B cell (primary cell): Measurements from ENCODE around the gene SLC16A10. TPM values are rescaled to one million over a fixed set of nuclear protein-coding genes. Genes with fewer than 3 reads are reported as not detected.

Experiments
- ATAC-seq: fragments of 200-7000 bp; cut with Tn5 transposase; one replicate; pipeline ENCODE4 v1.10.0; 2021; ENCODE audit warnings: low read depth, mild to moderate bottlenecking, moderate number of reproducible peaks, moderate library complexity
- CTCF ChIA-PET: fragments of 350-600 bp; sonication (Branson Sonifier 250); formaldehyde crosslinking; loops from one replicate; lab custom pipeline; 2021; ENCODE audit warnings: antibody characterized with exemption, inconsistent platforms; lab: Charles Lee
- POLR2A ChIA-PET: fragments of 350-600 bp; sonication (Branson Sonifier 250); formaldehyde crosslinking; loops from one replicate; lab custom pipeline; 2021; ENCODE audit warnings: antibody characterized with exemption; lab: Charles Lee
- DNase-seq: peaks from one replicate; pipeline ENCODE4 v3.0.0; 2013
- H2AFZ ChIP-seq: 2 replicates; pipeline ENCODE4 v1.6.1; 2012; ENCODE audit warnings: mild to moderate bottlenecking, low read depth, low read length; ENCODE audit not compliant: insufficient read depth, poor library complexity, severe bottlenecking
- H3K27ac ChIP-seq, 2 donors: 1 replicate in 1 of 2; 2 replicates in 1 of 2; pipeline ENCODE4 v1.5.1; 2012 to 2013; ENCODE audit warnings: low read length in 2 of 2, mild to moderate bottlenecking in 2 of 2, moderate library complexity in 1 of 2
- H3K27me3 ChIP-seq, 4 experiments: fragments of 200-600 bp in 1 of 4; sonication (generic) in 1 of 4; replicated peaks in 1 of 4; 1 replicate in 2 of 4; 2 replicates in 2 of 4; pipeline versions ENCODE4 v1.6.1 to v1.7.0; 2013 to 2016; ENCODE audit warnings: low read length in 3 of 4, mild to moderate bottlenecking in 2 of 4, mixed read lengths in 1 of 4, moderate library complexity in 1 of 4; ENCODE audit not compliant: insufficient read depth in 4 of 4, control insufficient read depth in 3 of 4; ENCODE audit errors: control extremely low read depth in 1 of 4
- H3K36me3 ChIP-seq, 2 experiments: replicated peaks in 1 of 2; 1 replicate in 1 of 2; 2 replicates in 1 of 2; pipeline versions ENCODE4 v1.6.1 to v1.7.1; 2013; ENCODE audit warnings: low read length in 1 of 2; ENCODE audit not compliant: insufficient read depth in 2 of 2, control insufficient read depth in 1 of 2; ENCODE audit errors: control extremely low read depth in 1 of 2, extremely low read depth in 1 of 2
- H3K4me1 ChIP-seq, 2 donors: fragments of 200-600 bp in 1 of 2; sonication (generic) in 1 of 2; 1 replicate in 1 of 2; 2 replicates in 1 of 2; pipeline versions ENCODE4 v1.5.1 to v1.6.1; 2013 to 2017; ENCODE audit warnings: low read length in 2 of 2; ENCODE audit not compliant: control insufficient read depth in 2 of 2, insufficient read depth in 2 of 2
- H3K4me2 ChIP-seq: replicated peaks from 2 replicates; pipeline ENCODE3; 2012; ENCODE audit warnings: mild to moderate bottlenecking, low read depth, low read length; ENCODE audit not compliant: poor library complexity, severe bottlenecking
- H3K4me3 ChIP-seq, 5 experiments: fragments of 200-600 bp in 1 of 5; sonication (generic) in 1 of 5; 1 replicate in 3 of 5; 2 replicates in 2 of 5; pipeline versions ENCODE4 v1.5.1 to v1.7.0; 2011 to 2016; ENCODE audit warnings: low read length in 4 of 5, mild to moderate bottlenecking in 4 of 5, low read depth in 2 of 5, control low read depth in 1 of 5, moderate library complexity in 1 of 5; ENCODE audit not compliant: insufficient read depth in 1 of 5; ENCODE audit errors: control extremely low read depth in 1 of 5, extremely low read depth in 1 of 5
- H3K79me2 ChIP-seq: fragments of 200-600 bp; sonication (generic); one replicate; pipeline ENCODE4 v1.6.0; 2016; ENCODE audit warnings: low read length; ENCODE audit not compliant: control insufficient read depth, insufficient read depth
- H3K9ac ChIP-seq: fragments of 200-600 bp; sonication (generic); 2 replicates; pipeline ENCODE4 v1.6.1; 2017; ENCODE audit warnings: mild to moderate bottlenecking, low read length, moderate library complexity
- H3K9me3 ChIP-seq, 3 donors: one replicate each; pipeline versions ENCODE4 v1.6.1 to v1.7.1; 2013; ENCODE audit warnings: low read length in 2 of 3; ENCODE audit not compliant: control insufficient read depth in 2 of 3, insufficient read depth in 1 of 3; ENCODE audit errors: control extremely low read depth in 1 of 3
- H4K20me1 ChIP-seq: 2 replicates; pipeline ENCODE4 v1.6.0; 2012; ENCODE audit warnings: mild to moderate bottlenecking, low read length; ENCODE audit not compliant: insufficient read depth, control insufficient read depth, poor library complexity, severe bottlenecking
- H3K27ac Mint-ChIP-seq: one replicate; pipeline ENCODE4 v1.8.0; 2021; ENCODE audit warnings: mixed read lengths
- H3K27me3 Mint-ChIP-seq: one replicate; pipeline ENCODE4 v1.8.0; 2021; ENCODE audit warnings: mixed read lengths
- H3K4me1 Mint-ChIP-seq: one replicate; pipeline ENCODE4 v1.8.0; 2021; ENCODE audit warnings: mixed read lengths
- H3K4me3 Mint-ChIP-seq: one replicate; pipeline ENCODE4 v1.8.0; 2021; ENCODE audit warnings: mixed read lengths
- H3K9me3 Mint-ChIP-seq: one replicate; pipeline ENCODE4 v1.8.0; 2022; ENCODE audit warnings: mixed read lengths; ENCODE audit not compliant: insufficient read depth
- EZH2 ChIP-seq: IDR thresholded peaks from 2 replicates; pipeline ENCODE4 v1.6.1; 2012; ENCODE audit warnings: borderline replicate concordance, low read depth, mild to moderate bottlenecking, moderate library complexity, low read length; ENCODE audit not compliant: insufficient read depth, poor library complexity, severe bottlenecking
- WGBS: methylation state at CpG from one replicate; pipeline ENCODE4 v1.1.5; 2013; ENCODE audit warnings: missing lambda C conversion rate; ENCODE audit not compliant: insufficient coverage; 5-methylcytosine and 5-hydroxymethylcytosine counted together
- intact Hi-C: fragments of 100-400 bp; cut with micrococcal nuclease; formaldehyde crosslinking; loops from one replicate; pipeline ENCODE4 v1.10.0; 2022
- polyA plus RNA-seq: library from polyadenylated mRNA; depleted of rRNA; stranded (reverse); fragments of >200 nt; gene quantifications from 2 replicates; pipeline ENCODE4 v1.2.3, GENCODE V29; 2012
- total RNA-seq, 2 donors: library from RNA; stranded (reverse); fragments of 120-200 nt in 1 of 2; gene quantifications; 1 replicate in 1 of 2; 2 replicates in 1 of 2; pipeline versions ENCODE4 v1.2.3 to v1.2.4, GENCODE V29; 2013 to 2022
- TF ChIP-seq, protein P1 (sequence below): fragments of 200-600 bp; IDR thresholded peaks from one replicate; pipeline ENCODE4 v1.8.0; 2022; ENCODE audit warnings: antibody characterized with exemption, mild to moderate bottlenecking

SLC16A10 gene
- total and polyA plus RNA-seq, 2 donors (not counting 1 experiment from before 2014, with no cell fraction given), result 0.06 to 0.71 TPM

DNA sequence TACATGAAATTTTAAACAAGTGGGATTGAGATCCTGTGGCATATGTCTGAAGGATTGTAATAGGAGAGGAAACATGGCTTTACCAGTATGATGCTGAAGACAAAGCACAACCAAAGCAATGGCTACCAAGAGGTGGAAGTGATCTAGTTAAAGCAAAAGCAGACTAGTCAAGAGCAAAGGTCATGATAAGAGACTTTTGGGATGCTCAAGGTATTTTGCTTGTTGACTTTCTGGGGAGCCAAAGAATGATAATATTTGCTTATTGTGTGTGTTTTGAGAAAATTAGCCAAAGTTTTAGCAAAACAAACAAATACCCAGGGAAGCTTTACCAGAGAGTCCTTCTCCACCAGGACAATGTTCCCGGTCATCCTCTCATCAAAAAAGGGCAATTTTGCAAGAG lies 20.3 kb downstream of the SLC16A10 start:
- Histone ChIP-seq H3K27me3 (no peaks in the 10 kb centered on the region), H3K27ac (no peak overlapping the region), H2AFZ (no peak overlapping the region), H4K20me1 (no peaks in the 10 kb centered on the region), H3K9ac (no peak overlapping the region), H3K4me3 (no peak overlapping the region), H3K4me1 (no peaks in the 10 kb centered on the region), H3K36me3 (no peaks in the 10 kb centered on the region), H3K4me2 (no peak overlapping the region), H3K9me3 (peaks cover 0 to 3% (median 2%) of the 10 kb centered on the region in 3 donors), H3K79me2 (no peaks in the 10 kb centered on the region)
- no peak overlapping the region for H3K4me3 Mint-ChIP-seq
- DNase-seq (no peak), ATAC-seq (no peak)
- WGBS, result no CpG with 5 or more reads among the region's 1 CpG
- ChIA-PET CTCF (no interaction called here), POLR2A (no interaction called here)
- H3K27ac Mint-ChIP-seq, result no peak overlapping the region
- TF ChIP-seq, protein P1, sequence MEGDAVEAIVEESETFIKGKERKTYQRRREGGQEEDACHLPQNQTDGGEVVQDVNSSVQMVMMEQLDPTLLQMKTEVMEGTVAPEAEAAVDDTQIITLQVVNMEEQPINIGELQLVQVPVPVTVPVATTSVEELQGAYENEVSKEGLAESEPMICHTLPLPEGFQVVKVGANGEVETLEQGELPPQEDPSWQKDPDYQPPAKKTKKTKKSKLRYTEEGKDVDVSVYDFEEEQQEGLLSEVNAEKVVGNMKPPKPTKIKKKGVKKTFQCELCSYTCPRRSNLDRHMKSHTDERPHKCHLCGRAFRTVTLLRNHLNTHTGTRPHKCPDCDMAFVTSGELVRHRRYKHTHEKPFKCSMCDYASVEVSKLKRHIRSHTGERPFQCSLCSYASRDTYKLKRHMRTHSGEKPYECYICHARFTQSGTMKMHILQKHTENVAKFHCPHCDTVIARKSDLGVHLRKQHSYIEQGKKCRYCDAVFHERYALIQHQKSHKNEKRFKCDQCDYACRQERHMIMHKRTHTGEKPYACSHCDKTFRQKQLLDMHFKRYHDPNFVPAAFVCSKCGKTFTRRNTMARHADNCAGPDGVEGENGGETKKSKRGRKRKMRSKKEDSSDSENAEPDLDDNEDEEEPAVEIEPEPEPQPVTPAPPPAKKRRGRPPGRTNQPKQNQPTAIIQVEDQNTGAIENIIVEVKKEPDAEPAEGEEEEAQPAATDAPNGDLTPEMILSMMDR, result no peak
- no peak for TF ChIP-seq EZH2
- H3K4me1 Mint-ChIP-seq, result no peaks in the 10 kb centered on the region
- peaks cover 4% of the 10 kb centered on the region for H3K9me3 Mint-ChIP-seq
- intact Hi-C loops, result no loop called here
- H3K27me3 Mint-ChIP-seq, result peaks cover 19% of the 10 kb centered on the region

DNA sequence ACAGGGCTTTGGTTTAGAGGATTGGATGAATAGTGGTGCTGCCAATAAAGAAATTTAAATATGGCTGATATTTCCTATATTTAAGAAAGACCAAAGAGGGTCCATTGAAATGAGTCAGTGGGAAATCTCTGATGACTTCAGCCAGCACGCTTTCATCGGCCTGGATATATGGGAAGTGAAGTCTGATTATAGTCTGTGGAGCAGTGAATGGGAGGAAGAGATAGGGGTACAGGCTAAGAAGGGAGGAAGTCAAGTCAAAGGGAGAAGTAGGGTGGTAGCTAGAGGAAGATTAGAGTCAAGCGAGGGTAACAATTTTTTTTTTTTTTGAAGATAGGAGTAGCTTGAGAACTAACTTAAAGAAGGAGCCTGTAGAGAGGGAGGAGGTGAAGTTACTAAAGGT lies 22.7 kb downstream of the SLC16A10 start:
- Mint-ChIP-seq H3K9me3 (peaks cover 4% of the 10 kb centered on the region), H3K4me1 (peaks cover 1% of the 10 kb centered on the region), H3K27ac (no peak overlapping the region), H3K27me3 (peaks cover 14% of the 10 kb centered on the region), H3K4me3 (no peak overlapping the region)
- intact Hi-C loops, result no loop called here
- no peaks in the 10 kb centered on the region for H3K79me2 ChIP-seq
- no peak overlapping the region for H2AFZ ChIP-seq
- peaks cover 0 to 3% (median 2%) of the 10 kb centered on the region in 3 donors for H3K9me3 ChIP-seq
- no peaks in the 10 kb centered on the region for H3K36me3 ChIP-seq
- no peaks in the 10 kb centered on the region for H3K27me3 ChIP-seq
- 63% methylated on average over 3 of the region's 3 CpGs for WGBS
- ChIA-PET POLR2A (no interaction called here), CTCF (no interaction called here)
- no peak for ATAC-seq
- TF ChIP-seq, protein P1, result no peak
- no peak for TF ChIP-seq EZH2
- no peak overlapping the region for H3K4me2 ChIP-seq
- H3K9ac ChIP-seq, result no peak overlapping the region
- H4K20me1 ChIP-seq, result no peaks in the 10 kb centered on the region
- no peak for DNase-seq
- H3K4me1 ChIP-seq, result no peaks in the 10 kb centered on the region
- no peak overlapping the region for H3K27ac ChIP-seq
- no peak overlapping the region for H3K4me3 ChIP-seq
